Ramos (cell line): ENCODE results near the gene S100A16.

ENCODE experiments used
- in situ Hi-C: fragments of 300-500 bp; cut with MboI; formaldehyde crosslinking; loops from one replicate; pipeline ENCODE4 v1.14.3; 2022; ENCODE audit warnings: low sequenced_read_pairs; ENCODE audit not compliant: unreplicated experiment

The S100A16 gene

DNA sequence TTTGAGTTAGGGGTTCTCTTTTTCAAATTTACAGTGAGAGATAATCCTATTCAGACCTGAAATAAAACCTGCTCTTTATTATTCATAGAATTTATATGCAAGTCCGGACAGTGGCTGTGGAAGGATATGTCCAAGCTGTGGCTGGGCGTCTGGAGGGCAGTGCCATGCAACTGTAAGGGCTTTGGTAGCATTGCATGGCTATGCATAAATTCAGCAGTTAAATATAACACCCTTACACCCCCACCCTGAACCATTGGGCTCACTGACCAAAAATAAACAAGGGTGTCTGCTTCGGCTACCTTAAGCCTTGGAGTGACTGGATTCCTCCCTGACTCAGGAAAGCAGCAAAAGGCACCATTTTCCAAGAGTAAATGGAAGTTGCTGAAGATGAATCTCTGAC, 26.3 kb upstream of the S100A16 start:
- in situ Hi-C loops, result no loop called here

- in situ Hi-C loops, result no loop called here
Measured at GRCh38 chr1:153638261-153638660, 25.3 kb upstream of the S100A16 start.

GRCh38 chr1:153636312-153636711, 23.4 kb upstream of the S100A16 start:
- in situ Hi-C loops, result no loop called here

GRCh38 chr1:153635872-153636271, 22.9 kb upstream of the S100A16 start:
- in situ Hi-C loops, result no loop called here

GRCh38 chr1:153633754-153634665, 21.1 kb upstream of the S100A16 start, which contains the start of gene CHTOP:
CHTOP (plus strand) TSS chr1:153634066; CDS start chr1:153636589, 2,523 bp downstream.
- in situ Hi-C loops, result no loop called here

DNA sequence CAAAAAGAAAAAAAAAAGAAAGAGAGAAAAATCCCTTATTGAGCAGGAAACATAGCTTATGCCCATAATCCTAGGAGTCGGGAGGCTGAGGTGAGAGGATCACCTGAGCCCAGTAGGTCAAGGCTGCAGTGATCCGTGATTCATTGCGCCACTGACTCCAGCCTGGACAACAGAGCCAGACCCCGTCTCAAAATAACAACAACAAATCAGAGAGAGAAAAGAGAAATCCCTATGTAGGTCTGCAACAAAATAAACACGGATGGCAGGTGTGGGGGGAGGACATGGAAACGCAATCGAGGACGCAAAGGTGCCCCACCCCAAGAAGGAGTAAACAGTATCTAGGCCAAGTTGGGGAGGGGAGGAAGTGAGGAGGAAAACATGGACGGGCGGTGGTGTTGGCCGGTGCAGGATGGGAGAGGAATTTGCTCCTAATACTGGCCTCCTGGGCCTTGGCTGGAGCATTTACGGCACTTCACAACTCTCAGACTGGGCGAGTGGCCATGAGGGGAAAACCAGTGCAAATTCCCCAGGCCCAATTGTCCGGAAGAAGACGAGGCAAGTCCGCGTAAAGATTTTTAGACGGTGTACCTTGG, 20.3 kb upstream of the S100A16 start:
- in situ Hi-C loops, result no loop called here

GRCh38 chr1:153631047-153632022, 18.4 kb upstream of the S100A16 start:
- in situ Hi-C loops, result no loop called here

- in situ Hi-C loops, result no loop called here
Measured at GRCh38 chr1:153630384-153630783, 17.4 kb upstream of the S100A16 start.

DNA sequence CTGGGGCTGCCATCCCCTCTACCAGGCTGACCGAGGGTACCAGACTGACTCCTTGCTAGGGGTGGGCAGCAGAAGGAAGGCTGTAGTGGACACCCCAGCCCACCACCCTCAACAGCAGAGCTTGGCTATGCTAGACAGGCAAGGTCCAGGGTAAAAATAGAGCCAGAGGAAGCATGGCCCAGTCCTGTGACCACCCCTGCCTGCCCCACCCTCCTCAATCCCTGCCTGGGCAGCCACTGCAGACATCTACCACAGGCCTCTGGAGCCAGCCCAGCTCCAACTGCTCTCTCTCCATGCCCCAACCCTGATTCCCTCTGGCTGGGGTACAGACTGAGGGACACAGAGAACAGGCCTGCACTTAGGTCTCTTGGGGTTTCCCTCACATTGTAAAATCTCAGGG, 17.0 kb upstream of the S100A16 start:
- in situ Hi-C loops, result no loop called here

DNA sequence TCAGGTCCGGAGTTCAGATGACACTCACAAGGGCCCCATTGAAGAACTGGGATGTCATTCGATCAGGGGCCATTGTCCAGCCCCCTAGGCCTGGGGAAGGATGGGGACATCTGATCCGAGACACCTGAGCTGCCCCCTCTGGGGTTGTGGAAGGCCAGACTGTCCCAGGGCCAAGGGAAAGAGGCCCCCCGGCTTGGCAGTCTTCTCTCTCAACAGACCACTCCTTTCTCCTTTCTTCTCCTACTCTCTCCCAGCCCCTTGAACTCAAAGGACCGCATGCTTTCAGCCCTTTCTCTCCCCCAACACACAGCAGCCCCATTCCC, 16.4 kb upstream of the S100A16 start:
- in situ Hi-C loops, result no loop called here

DNA sequence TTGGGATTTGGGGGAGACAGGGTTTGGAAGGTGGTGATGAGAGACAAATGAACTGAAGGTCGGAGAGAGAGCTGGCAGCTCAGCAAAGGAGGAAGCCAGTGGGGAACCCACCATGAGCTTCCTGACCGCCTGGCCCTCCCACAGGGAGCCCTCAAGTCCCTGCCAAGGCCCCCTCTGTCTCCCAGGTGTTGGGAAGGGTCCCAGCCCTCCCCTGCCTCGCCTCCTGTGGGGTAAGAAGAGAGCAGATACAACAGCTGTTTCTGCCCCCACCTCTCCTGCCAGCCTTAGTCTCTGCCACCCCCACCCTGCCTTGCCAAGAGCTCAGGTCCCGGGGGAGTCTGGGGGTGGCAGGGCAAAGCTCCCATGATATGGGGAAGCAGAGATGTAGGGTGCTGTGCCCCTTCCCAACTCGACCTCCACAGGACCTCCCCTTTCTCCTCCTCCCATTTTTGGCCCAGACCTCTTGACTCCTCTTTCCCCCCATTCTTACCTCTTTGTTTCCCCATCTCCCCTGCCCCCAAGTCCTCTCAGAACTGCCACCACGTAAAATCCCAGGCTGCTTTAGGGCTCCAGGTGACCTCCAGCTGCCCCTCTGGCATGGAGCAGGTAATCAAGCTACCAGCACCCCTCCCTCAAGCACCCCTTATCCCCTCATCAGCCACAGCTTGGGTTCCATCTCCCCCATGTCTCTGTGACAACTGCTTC, 15.9 kb upstream of the S100A16 start:
- in situ Hi-C loops, result no loop called here

GRCh38 chr1:153627715-153628626, 15.0 kb upstream of the S100A16 start, which contains the start of gene S100A1:
S100A1 (plus strand) TSS chr1:153628434; CDS start chr1:153630522, 2,088 bp downstream.
- in situ Hi-C loops, result no loop called here

DNA sequence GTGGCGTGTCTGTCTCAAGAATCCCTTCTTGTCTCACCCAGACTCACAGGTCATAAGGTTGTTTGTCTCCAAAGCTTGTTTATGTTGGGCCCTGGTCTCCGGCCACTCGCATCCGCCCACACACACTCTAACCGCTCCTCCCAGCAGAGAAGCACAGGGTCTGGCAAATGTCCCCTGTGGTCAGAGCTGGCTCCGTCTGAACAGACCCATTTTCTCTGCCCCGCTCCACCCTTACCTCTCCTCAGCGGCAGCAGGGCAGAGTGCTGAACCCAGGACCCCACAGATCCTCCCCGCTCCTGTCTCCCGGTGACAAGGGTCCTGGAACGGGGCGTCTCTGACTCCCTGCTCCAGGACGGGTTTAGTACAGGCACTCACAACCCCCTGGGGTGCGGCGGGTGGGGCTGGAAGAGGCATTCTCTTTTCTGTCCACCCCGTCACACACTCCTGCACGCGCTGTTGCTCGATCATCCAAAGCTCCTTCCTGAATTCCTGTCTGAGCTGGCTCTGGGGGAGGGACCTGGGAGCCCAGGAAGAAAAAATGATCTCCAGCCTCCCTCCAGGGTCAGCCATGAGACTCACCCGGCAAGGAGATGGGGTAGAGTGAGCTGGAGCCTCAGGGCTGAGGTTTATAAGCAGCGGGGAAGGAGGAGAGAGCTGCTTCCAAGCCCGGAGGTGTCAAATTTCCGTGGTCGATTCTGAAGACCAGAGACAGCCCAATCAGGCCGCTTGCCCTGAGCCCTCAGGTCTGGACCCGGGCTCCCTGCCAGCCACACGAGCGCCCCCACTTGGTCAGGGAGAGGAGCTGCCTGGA, 14.2 kb upstream of the S100A16 start, which contains the start of gene S100A13:
TSS of gene S100A13 (minus strand) at position 602 of the 811 bp plus-strand sequence. CDS start 1,033 bp downstream, outside the sequence.
- in situ Hi-C loops, result no loop called here

DNA sequence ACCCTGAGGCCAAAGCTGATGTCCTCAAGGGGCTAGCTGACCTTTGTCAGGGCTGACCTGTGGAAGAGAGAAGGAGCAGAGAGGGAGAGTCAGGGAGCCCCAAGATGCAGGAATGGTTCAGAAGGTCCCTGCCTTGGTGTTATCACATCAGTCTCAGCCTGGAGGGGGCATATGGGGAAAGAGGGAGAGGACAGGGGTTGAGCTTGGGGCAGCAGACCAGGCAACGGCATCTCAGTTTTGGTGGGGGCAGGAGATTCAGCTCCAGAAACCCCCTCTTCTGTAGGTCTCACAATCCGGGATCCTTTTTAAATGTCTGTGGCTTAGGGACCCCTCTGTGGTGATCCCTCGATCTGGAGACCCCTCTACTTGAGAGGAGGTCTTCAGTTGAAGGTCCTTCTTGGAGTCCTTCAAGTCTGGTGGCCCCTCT, 13.6 kb upstream of the S100A16 start:
- in situ Hi-C loops, result no loop called here

GRCh38 chr1:153624965-153625611, 12.2 kb upstream of the S100A16 start:
- in situ Hi-C loops, result no loop called here

DNA sequence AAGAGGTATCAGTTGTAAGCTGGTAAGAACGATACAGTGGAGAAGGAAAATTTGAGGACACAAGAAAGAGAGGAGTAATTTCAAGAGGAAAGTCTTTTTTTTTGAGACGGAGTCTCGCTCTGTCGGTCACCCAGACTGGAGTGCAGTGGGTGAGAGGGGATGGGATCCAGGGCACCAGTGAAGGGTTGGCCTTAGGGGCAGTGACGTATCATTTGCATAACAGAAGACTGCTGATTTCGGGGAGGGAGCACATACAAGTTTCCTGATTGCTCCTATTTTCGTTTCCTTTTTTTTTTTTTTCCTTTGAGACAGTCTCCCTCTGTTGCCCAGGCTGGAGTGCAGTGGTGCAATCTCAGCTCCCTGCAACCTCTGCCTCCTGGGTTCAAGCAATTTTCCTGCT, 10.2 kb upstream of the S100A16 start:
- in situ Hi-C loops, result no loop called here

GRCh38 chr1:153619171-153619570, 6.2 kb upstream of the S100A16 start:
- in situ Hi-C loops, result no loop called here
